ENCODE results near the gene SPRR2A.
"Not testable (repeated sequence)": the region's sequence is repeated elsewhere in the genome, so short reads cannot be mapped to it uniquely, and the experiment has no call there.

The SPRR2A gene

DNA sequence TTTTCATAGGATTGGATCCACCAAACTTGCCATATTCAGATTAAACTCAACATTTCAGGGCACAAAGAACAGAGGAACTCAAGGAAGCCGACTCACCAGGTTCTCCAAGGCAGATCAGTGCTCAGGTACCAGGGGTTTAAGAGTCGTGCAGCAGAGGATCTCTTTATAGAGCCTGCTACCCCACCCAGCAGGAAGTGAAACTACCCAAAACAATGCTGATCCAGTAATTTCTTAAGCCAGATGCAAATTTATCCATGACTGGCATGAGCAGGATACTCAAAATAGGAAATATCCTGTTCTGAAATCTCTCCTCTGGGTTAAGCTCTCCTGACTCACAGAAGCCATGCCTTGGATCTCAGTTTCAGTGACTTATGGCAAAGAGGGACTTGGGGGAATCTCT, at the start of gene SPRR2A:
SPRR2A (minus strand) TSS at position 138 of the 400 bp plus-strand sequence. CDS start 777 bp downstream, outside the sequence.
- no peak for DNase-seq

- DNase-seq = no peak
Observed at GRCh38 chr1:153100245-153100644, 42.9 kb upstream of the SPRR2A start.

- no peak for DNase-seq
Observed at GRCh38 chr1:153099461-153100045, 42.2 kb upstream of the SPRR2A start.

DNA sequence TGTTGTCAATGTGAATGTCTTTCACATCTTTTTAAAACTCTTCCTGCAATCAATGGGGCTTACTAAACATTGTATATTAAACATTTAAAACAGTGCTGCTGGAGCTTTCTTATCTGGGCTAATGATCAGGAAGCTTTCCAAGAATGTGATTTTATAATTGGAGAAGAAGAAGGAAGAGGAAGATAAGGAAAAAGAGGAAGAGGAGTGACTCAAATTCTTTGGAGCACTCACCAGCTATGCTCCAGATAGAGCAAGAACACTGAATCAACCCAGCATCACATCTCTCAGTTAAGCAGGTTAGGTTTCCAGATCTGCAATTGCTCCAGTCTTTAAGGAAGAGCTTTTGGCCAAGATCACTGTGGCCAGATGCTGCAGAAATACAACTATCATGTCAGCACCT, 38.5 kb upstream of the SPRR2A start:
- no peak for DNase-seq

- no peak for DNase-seq
Observed at GRCh38 chr1:153094426-153094825, 37.1 kb upstream of the SPRR2A start, which contains the start of gene SPRR2E. TSS of gene SPRR2E (minus strand) at chr1:153094526. CDS start at chr1:153093751, 775 bp downstream.

DNA sequence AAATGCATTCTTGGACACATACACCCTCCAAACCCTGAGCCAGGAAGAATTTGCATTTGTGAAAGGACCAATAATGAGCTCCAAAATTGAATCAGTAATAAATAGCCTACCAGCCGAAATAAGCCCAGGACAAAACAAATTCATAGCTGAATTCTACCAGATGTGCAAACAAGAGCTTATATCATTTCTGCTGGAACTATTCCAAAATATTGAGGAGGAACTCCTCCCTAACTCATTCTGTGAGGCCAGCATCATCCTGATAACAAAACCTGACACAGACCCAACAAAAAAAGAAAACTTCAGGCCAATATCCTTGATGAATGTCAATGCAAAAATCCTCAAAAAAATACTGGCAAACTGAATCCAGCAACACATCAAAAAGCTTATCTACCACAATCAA, 30.3 kb upstream of the SPRR2A start:
- no peak for DNase-seq

- no peak for DNase-seq
Observed at GRCh38 chr1:153081736-153082135, 24.4 kb upstream of the SPRR2A start.

DNA sequence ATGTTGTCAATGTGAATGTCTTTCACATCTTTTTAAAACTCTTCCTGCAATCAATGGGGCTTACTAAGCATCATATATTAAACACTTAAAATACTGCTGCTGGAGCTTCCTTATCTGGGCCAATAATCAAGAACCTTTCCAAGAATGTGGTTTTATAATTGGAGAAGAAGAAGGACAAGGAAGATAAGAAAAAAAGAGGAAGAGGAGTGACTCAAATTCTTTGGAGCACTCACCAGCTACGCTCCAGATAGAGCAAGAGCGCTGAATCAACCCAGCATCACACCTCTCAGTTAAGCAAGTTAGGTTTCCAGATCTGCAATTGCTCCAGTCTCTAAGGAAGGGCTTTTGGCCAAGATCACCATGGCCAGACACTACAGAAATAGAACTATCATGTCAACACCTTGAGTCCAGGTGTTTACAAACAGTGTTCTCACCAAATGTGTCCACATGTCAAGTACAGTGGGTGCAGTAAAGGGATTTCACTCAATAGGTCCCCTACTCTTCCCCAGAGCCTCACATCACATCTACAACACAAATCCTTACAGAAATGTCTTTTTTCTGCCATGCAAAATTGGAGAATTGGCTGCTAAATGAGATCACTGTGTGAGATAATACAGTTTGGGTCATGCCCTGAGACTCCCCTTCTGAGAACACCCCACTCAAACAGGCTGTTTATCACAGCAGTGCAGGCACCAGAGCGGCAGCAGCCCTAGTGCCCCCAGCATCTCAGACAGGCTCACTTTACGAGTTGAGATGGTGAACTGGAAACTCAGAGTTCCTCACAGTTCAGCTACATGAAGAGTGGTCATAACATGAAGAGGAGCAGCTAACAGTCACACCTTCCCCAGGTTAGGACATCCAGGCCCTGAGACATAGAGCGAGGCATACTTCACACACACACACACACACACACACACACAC, 15.8 kb upstream of the SPRR2A start:
- no peak for DNase-seq

DNA sequence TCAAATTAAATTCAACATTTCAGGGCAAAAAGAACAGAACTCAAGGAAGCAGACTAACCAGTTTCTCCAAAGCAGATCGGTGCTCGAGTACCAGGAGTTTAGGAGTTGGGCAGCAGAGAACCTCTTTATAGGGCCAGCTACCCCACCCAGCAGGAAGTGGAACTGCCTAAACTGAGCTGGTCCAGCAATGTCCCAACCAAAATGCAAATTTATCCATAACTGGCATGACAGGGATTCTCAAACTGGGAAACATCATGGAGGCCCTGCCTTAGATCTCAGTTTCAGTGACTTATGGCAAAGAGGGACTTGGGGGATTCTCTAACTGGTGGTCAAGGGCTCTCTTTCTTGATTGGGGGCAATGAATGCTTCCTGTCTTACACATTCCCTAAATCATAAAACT, 14.2 kb upstream of the SPRR2A start, which contains the start of gene SPRR2B:
SPRR2B (minus strand) TSS at position 101 of the 400 bp plus-strand sequence. CDS start 772 bp downstream, outside the sequence.
- DNase-seq = no peak

GRCh38 chr1:153070243-153070642, 12.9 kb upstream of the SPRR2A start:
- DNase-seq = no peak

DNA sequence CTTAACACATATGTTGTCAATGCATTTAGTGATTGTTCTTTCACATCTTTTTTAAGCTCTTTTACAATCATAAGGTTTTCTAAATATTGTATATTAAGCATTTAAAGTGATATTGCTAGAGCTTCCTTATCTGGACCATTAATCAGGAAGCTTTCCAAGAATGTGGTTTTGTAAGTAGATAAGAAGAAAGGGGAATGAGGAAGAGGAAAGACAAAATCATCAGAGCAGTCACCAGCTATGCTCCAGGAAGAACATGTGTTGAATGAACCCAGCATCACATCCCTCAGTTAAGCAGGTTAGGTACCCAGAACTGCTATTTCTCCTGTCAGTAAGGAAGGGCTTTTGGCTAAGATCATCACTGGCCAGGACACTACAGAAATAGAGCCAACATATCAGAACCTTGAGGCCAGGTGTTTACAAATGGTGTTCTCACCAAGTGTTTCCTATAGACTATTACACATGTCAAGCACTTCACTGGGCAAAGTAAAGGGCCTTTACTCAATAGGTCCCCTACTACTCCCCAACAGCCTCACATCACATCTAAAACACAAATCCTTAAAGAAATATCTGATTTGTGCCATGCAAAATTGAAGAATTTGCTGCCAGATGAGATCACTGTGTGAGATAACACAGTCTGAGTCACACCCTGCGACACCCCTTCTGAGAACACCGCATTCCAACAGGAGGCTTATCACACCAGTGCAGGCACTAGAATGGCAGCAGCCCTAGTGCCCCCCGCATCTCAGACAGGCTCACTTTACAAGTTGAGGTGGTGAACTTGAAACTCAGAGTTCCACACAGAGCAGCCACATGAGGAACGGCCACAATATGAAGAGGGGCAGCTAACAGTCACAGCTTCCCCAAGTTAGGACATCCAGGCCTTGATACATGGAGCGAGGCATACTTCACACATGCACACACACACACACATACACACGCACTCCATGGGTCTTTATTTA, 1.8 kb upstream of the SPRR2A start:
- no peak for DNase-seq

DNA sequence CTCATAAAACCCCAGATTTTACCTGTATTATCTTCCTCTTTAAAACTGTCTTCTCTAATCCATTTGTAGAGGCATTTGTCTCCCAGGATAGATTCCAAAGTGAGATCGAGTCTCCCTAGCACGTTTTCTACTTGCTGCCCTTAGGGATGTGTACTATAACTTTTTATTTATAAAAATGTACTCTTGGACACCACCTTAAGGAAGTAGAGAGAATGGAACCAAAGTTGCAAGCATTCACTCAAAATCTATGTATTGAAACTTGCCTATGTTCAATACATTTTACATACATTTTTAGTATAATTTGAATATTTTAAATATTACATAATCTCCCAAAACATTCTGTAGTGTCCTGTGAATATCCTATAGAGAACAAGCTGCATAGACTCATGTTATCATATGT, 842 bp upstream of the SPRR2A start:
- DNase-seq = no peak

GRCh38 chr1:153056111-153056510, 1.2 kb downstream of the SPRR2A start:
- DNase-seq = not testable (repeated sequence)

DNA sequence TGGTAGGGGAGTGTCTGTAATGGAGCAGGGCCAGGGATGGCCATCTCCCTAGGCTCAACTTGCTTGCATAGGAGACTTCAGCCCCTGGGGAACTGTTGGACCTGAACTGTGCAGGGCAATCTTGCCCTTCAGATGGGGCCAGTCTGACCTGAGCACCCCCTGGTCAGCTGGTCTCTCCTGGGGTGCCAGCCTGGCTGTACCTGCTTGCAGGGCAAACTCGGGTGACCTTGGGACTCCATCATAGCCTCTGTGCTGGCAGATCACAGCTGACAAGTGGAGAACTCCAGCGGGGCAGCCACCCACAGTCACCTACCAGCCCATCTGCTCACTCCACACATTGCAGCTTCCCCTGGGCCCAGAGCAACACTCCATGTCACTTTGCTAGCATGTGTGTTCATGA, 8.1 kb downstream of the SPRR2A start:
- no peak for DNase-seq

DNA sequence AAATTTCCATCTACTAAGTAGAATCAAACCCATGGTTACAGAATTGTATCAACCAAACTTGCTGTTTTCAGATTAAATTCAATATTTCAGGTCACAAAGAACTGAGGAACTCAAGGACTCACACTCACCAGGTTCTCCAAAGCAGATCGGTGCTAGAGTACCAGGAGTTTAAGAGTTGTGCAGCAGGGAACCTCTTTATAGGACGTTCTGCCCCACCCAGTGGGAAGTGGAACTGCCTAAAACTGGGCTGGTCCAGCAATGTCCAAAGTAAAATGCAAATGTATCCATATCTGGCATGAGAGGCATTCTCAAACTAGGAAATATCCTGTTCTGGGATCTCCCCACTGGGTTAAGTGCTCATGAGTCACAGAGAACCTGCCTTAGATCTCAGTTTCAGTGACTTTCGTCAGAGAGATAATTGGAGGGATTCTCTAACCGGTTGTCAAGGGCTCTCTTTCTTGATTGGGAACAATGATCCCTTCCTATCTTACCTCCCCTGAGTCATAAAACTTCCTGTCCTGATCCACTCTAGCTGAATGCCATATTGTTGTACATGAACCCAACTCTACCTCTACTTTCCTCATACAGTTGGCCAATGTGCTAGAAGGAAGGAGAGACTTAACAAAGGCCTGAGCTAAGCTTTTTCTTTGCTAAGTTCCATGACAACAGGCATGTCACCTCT, 16.2 kb downstream of the SPRR2A start, which contains the start of gene SPRR2D:
SPRR2D (minus strand) TSS at position 171 of the 682 bp plus-strand sequence. CDS start 774 bp downstream, outside the sequence.
- no peak for DNase-seq

DNA sequence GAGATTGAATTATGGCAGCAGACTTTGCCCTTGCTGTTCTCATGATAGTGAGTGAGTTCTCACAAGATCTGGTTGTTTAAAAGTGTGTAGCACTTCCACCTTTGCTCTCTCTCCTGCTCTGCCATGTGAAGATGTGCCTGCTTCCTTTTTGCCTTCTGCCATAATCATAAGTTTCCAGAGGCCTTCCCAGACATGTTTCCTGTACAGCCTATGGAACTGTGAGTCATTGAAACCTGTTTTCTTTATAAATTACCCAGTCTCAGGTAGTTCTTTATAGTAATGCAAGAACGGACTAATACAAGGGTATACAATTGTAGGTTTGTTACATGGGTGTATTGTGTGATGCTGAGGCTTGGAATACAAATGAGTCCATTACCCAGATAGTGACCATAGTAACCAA, 22.1 kb downstream of the SPRR2A start:
- no peak for DNase-seq

GRCh38 chr1:153032677-153033308, 24.5 kb downstream of the SPRR2A start:
- peak in 25 of 56 donors; percentile 1 to 65 (median 9) for DNase-seq

GRCh38 chr1:153032073-153032472, 25.2 kb downstream of the SPRR2A start:
- no peak for DNase-seq

GRCh38 chr1:153030895-153031294, 26.4 kb downstream of the SPRR2A start, which contains the start of gene SPRR1B:
TSS of gene SPRR1B (plus strand) at chr1:153031203. CDS start at chr1:153032346, 1,143 bp downstream.
- DNase-seq = no peak

DNA sequence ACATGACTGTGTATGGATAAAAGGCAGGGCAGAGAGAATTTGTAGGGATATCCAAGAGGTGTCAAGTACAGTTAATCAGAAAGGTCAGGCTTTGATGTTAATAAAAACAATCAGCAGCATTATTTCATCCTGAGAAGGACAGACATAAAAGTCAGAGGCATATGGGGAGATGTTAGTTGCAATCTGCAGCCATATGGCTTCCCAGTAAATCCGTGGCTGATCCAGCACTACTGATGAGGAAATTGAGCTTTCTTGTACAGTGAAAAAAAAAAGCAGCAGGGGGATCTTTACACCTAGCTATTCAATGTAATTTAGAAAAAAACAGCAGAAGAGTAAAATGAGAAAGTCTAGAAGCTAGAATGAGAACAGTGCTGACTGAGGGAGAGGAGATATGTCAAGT, 28.5 kb downstream of the SPRR2A start:
- no peak for DNase-seq

Measured in nucleus accumbens (tissue), 56 donors.